CD4-positive, alpha-beta T cell treated with Interleukin-6 for 4 hours (primary cell): ENCODE data around the gene TBXAS1.

Experiments used
- DNase-seq: peaks from one replicate; pipeline ENCODE4 v3.0.0-alpha.2; 2020; ENCODE audit warnings: mixed read lengths

The TBXAS1 gene

DNA sequence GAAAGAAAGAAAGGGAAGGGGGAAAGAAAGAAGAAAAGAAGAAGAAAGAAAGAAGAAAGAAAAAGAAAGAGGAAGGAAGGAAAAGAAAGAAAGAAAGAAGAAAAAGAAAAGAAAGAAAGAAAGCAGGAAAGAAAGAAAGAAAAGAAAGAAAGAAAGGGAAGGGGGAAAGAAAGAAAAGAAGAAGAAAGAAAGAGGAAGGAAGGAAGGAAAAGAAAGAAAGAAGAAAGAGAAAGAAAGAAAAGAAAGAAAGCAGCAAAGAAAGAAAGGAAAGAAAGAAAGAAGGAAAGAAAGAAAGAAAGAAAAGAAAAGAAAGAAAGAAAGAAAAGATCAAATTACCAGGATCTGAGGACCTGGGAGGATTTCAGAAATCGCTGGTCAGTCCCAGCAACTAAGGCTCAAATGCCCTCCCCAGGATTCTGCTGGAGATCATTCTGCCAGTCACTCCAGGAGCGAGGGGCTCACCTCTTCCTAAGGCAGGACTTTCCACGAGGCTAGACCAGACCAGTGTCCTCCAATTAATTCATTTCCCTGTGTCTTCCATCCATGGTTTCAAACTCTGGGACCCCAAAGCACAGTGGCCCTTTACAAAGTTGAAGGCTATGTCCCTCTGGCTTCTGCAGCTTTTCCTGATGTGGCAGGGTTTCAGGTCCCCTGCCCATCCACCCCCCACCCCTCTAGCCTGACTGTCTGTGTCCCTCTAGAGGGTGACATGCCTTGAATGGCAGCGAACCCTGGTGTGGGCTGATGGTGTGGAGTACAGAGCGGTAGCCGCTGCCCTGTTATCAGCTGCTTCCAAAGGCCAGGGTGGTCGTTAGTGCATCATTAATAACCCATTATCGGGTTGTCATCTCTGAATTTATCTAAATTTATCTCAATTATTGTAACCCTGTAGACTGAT, 155.8 kb downstream of the TBXAS1 start:
- no peak for DNase-seq

DNA sequence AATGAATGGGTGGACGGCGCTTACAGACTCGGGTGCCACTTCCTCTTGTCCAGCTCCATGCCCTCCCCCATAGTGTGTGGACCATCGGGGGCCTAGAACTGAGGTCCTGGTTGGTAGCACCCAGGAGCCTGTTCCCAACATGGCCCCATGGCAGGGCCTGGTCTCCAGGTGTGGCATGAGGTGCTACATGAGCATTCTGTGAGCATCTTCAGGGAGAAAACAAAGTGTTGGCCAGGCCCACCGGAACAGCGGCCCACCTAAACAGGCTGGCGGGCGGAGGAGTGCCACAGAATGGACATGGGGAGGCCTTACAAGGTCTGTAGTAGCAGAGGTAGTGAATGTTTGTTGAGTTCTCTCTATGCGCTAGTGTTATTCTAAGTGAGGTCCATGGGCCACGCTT, 156.7 kb downstream of the TBXAS1 start:
- no peak for DNase-seq

DNA sequence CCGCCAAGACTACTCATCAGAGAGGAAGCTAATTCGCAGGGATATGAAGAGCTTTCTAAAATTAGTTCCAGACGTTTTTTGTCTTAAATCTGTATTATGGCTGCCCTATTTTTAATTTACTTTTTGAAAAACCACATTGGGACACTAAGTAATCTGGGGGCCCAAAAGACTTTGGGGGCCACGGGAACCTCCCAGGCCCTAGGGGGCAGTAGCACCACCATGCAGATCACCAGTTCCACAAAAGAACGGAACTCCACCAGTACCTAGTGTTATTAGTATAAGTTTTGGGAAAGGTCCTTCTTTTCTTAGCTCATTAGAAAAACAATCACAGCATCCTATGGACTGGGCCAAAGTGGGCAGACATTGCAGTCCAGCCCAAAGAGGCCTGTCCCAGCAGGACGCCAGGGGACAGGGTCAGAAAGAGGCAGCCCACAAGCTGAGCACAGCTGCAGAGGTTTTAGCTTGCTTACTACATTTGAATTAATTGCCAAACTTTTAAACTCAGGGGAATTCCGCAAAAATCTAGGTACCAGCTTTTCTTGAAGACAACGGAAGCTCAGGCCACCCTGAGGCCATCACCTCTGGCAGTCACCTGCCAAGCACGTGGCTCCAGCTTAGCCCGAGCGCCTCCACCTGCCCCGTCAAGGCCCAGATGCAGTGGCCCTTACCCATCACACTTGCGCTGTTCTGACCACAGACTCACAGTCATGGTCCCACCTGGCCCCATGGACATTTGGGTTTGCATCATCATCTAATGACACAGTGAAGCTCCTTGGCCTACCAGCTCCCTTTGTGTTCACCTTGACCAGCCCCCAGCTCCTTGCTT, 158.8 kb downstream of the TBXAS1 start:
- no peak for DNase-seq

DNA sequence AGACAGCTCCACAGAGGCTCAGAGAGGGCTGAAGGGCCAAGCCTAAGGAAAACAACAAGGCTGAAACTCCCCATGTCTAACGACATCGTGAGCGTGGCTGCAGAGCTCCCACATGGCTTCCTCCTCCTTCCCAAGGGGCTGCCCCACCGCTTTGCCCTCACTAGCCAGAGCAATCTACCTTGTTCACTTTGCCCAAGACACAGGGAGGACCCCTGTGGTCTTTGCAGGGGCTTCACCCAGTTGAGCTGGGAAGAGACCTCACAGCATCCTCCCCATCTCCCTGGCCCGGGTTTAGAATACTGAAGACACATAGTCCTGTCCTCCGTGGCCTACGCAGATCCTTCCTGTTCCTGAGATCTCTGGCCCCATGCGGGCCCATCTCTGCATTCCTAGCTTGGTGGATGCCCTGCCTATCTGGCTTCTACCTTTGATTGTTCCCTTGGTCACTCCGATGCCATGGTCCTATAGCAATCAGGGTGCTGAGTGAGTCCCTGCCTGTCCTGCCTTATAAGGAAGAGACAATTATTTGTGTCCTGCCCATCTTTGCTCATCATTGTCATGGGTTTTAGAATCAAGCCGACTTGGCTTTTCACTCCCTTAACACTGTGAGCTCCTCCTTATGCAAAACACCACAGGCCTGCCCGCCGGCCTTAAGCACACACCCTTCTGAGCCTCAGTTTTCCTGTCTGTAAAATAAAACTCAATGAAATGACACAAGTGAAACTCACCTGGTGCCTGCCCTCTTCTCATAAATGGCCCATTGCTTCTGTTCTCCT, 160.5 kb downstream of the TBXAS1 start:
- DNase-seq = no peak

DNA sequence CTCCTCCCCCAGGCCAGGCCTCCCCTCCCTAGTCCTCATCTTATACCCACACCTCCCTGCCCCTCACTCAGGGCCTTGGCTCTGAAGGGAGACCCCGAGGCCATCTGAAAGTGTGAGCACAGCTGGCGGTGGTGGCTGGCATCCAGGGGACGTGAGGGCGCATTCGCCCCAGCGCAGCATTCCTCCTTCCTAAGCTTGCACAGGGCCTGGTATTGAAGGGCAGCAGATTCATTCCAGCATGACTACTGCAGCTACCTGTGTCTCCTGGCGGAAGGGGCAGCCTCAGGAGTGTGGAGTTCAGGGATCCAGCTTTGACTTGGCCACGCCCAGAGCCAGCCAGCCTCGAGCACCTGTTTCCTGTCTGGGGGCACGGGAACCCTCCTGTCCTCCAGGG, 161.1 kb downstream of the TBXAS1 start:
- no peak for DNase-seq

DNA sequence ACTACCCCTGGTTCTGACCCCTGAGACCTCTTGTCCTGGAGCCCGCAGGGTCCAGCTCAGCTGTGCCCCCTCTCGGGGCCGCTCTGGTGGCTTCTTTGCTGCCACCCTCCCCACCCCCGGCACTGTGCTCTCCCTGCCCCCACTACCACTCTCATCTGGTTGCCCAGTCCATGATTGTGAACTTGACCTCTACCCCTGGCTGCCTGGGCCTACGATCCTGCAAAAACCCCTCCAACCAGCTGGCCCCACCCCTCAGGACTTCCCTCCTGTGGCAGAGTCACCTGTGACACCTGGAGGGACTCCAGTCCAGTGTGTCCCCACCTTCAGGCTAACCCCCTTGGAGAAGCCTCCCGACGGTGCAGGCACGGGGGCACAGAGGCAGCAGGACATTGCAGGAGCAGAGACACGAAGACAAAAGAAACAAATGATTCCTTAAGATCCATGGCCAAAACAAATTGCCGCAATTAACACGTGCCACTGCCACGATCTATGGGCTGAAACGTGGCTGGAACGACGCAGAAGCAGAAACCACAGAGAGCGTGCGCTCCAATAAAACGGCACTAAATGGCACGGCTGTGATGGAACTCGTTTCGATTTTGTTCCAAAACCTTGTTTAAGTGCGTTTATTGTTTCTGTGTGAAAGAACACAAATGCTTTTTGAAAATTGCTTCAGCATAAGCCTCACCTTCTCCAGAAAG, 161.7 kb downstream of the TBXAS1 start:
- no peak for DNase-seq

DNA sequence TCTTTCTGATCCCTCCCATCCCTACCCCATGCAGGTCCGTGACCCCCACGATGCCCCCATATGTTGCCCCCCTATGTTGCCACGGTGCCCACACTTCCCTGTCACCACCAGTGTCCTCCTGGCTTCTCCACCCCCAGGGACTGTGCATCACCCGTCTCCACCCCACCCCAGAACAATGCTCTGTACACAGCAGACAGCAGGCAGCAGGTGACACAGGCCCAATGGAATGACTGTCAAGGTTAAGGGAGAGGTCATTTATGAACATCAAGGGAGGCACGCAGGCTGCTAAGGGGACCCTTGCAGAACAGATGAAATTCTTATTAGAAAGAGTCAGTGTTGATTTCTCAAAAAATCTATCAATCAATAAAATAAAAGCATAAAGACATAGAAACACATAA, 162.2 kb downstream of the TBXAS1 start:
- no peak for DNase-seq

DNA sequence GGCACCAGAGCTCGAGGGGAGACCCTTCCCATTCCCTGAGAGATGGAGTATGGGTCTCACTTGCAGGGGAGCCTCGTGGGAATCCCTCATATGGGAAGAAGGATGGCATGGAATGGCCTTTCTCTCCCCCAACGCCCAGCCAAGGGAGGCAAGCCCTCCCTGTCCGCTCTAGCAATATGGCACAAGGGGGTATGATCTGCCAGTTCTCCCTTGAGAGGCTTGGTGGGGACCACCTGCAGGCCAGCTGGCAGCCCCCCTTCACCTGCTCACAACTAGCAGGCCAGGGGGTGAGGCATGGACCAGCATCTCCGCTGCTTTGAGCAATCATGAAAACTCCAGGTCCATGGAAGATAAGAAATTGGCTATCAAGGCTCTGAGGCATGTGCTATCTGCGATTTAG, 162.8 kb downstream of the TBXAS1 start:
- DNase-seq = no peak

DNA sequence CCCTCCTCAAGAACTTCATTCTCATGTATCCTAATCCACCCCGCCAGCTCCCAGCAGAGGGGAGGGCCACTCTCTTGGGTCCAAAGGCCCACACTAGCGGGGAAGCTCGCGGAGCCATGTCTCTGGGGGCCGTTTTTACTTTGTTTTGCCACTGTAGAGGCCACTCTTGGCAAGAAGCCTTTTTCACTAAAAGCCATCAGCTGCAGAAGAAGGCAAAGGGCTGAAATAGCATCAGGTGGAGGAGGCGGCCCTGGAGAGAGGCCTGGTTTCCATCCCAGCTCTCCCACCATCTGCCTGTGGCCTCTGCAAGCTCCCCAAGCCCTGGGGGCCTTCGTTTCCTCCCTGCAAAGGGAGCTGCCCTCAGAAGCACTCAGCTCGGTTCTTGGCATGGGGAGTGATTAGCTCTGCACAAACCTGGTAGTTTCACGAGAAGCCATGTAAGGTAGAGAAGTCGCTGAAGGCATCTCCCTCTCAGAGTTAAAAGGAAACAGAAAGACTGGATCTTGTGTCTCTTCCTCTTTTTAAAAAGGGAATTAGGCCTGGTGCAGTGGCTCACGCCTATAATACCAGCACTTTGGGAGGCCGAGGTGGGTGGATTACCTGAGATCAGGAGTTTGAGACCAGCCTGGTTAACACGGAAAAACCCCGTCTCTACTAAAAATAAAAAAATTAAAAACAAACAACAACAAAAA, 163.4 kb downstream of the TBXAS1 start:
- DNase-seq = no peak

DNA sequence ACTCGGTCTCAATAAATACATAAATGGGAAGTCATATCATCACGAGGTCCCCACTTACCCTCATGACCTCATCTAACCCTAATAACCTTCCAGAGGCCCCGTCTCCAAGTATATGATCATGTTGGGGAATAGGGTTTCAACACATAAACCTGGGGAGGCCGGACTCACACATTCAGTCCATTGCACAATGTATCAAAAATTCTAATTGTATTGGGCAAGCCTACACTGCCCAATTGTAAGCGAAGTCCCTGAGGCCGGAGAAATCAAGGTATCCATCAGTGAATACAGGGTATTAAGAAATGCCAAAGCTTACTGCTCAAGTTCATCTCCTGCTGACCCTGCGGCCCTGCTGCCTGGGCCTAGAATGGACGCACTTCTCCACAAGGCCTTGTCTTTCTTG, 164.1 kb downstream of the TBXAS1 start:
- no peak for DNase-seq

DNA sequence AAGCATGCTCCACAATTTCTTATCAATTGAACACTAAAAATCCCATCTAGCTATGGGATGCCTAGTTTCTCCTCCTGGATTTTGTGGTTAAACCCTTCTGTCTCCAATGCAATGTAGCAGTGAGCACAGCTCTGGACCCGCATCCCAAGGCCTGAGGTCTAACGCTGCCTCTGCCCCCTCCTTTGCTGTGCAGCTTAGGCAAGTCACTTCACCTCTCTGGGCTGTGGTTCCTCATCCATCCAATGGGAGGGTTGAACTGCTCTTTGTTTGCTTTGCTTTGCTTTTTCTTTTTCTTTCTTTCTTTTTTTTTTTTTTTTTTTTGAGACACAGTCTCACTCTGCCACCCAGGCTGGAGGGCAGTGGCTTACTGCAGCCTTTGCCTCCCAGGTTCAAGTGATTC, 164.5 kb downstream of the TBXAS1 start:
- DNase-seq = no peak

DNA sequence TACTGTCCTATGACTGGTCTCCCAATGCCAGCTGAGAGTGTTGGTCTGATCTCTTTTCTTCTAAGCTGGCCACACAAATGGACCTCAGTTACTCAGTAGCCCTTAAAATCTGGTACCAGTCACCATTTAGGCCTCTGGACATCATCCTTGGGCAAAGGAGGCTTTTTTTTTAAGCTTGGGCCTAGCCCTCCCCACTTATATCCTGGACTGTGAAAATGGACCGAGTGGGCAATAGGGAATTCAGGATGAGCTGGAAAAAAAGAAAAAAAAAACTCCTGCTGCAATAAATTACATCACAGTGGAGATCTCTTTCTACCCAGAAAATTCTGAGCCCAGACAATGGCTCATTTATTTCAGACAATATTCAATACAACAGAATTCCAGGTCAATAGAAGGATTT, 165.3 kb downstream of the TBXAS1 start:
- no peak for DNase-seq

DNA sequence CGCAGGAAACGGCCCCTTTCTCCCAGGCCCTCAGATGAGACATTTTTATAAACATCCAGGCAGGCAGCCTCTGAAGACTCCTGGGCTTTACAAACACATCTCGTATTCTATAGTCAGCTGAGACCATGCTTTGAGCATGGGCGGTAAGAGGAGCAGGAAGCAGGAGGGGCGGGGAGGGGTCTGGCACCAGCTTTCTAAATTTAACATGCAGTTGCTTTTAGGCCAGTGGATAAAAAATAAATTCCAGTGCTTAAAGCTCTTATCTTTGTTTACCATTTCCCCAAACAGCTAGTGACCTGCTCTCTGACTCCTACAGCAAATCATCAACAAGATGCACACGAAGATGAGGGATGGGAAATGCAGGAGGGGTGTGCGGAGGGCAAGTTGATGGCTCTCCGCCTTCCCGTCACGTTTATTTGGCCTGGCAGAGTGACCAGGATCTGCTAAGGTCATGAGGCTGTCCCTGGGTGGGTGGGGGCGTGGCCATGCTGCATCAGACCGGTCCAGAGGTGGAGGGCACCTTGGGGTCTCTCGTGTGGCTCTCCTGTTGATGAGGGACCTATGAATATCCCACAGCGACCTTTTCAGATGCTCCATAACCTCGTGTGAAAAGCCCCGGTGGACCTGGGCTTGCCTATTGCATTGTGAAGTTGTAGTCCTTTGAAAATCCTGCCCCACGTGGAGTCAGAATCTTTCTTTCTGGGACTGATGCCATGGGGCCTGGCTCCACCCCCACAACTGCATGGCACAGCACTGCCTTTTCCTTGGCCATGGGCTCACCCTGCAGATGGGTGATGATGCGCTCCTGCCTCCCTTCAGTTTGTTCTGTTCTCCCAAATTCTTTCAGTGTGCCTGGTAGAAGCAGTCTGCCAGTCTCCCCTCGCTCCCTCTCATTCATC, 166.2 kb downstream of the TBXAS1 start:
- no peak for DNase-seq

DNA sequence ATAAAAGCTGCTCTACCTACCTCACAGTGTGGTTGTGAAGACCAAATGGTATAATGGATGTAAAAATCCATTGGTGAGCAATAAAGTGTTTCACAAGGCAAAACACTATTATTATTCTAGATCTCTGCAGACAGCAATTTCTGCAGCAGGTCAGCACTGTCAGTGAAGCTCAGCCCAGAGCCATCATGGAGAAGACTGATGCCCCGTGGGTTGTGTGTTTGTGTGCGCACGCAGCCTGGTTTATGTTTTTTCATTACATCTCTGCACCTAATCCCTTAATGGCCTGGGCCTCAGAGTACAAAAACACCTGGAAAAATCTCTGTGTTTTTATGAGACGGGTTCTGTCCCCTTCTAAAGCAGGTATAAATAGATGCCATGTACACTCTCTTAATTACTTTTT, 169.5 kb downstream of the TBXAS1 start:
- no peak for DNase-seq

DNA sequence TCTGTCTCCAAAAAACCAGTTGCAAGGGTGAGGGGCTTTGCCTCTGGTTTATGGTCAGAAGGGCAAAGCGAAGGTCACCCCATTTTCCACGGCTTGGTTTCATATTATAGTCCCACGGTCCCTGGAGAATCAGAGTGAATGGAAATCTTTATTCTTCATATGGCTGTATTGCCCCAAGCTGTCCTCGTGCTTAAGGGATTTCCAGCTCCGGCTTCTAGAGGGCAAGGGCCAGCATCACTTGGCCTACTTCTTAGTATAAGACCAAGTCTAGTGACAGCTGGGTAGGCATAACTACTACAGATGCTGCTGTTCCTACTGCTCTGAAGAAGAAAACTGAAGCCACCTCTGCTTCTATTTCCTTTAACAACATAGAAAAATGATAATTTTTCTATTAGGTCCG, 170.5 kb downstream of the TBXAS1 start:
- DNase-seq = no peak

DNA sequence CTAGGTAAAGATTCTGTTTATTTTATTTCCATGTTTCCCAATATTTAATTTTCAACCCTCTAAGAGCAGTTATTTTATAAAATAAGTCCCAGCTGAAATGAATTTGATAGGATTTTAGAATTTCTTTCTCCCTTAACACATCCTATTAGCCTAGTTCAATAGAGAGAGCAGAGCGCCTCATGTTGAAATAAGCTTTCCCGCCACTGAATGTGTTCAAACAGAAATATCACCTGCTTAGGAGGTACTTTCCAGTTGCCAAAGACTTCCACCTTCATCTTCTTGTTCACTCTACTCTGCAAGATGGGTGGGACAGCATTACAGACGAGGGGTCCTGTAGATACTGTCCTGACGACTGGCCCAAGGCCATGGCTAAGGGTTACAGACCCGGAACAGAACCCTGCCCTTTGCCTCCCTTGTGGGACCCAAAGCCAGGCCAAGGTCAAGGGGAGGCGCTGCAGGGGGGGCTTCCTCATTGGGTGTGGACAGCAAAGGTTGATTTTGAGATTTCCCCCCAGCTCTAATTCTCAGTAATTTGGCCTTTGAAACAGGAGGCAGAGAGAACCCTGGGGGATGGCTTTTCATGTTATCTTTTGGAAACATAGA, 171.7 kb downstream of the TBXAS1 start:
- no peak for DNase-seq

DNA sequence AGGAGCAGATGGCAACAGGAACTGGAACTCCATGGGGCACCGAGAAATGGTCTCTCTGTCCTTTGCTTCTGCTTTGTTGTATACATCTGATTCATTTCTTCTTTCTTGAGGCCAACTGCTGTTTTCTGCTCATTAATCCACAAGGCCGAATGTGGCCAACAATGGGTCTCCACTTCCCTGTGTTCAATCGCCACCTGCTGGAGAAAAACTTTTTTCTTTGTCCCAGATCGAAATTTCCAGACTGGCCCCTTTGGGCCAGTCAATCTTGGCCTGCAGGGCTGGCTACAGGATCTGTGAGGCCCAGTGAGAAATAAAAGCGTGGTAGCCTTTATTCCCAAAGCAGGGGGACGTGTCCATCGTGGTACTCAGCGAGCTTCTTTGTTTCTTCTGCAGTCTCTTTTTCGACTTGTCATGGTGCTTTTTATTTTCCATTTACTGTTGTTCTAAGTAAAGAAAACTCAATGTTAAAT, 174.9 kb downstream of the TBXAS1 start:
- DNase-seq = peak; percentile 35

DNA sequence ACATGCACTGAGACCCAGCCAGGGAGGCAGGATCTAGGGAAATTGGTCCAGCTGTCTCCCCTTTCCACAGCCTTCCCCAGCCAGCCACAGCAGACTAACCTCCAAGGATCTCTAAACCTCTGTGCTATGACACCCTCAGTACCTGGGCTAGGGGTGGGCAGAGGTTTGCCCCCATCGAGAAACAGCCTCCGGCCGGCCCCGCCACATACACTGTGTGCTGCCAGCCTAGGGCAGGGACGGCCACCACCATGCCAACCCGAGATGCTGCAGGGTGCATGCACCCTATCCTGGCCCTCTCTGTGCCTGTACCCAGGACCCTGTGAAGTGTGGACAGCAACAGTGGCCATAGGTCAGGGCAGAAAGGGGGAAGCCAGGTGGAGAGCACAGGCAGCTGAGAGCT, 175.6 kb downstream of the TBXAS1 start:
- DNase-seq = no peak

DNA sequence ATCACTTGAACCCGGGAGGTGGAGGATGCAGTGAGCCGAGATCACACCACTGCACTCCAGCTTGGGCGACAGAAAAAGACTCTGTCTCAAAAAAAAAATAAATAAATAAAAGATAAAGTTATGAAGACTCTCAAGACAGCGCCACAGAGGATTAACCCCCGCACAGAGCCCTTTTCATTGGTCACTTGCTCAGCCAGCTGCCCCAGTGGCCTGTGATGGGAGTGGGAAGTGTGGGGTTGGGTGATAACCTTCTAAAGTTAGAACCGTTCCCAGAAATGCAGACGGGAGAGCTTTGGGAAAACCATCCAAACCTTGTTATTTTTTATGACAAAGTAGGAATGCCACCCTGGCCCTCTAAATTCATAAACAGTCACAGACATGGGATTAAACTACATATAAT, 176.3 kb downstream of the TBXAS1 start:
- DNase-seq = no peak

DNA sequence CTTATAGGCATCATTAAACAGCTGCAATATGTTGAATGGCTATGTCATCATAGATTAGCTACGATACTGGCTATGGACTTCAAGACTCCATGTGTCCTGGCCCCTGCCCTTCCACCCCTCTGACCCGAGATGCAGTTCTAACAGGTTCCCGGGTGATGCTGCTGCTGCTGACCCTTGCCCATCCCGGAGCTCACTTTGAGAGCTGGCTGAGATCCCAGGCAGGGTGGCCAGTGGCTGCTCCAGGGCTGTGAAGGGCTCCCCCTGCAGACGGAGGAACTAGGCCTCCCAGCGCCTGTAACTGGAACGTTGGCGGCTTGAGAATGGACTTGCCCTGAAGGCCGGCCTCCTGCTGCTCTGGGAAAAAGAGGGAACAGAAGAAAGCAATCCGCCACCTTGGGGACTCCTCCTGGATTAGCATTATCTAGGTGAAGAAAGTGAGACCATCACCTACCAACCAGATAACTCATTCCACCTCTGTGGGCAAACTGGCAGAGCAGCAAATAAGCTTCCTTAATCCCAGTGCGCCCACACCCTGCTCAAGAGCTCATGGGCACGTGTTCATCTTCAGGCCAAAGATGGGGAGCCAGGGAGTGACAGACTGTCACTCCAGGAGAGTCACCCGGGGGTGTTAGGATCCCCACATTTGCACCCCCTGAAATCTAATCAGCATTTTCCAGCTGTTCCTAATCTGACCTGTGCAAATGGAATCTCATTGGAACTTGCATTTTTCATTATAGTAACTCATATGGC, 176.9 kb downstream of the TBXAS1 start:
- no peak for DNase-seq
